HepG2 (cell line): Measurements from ENCODE around the gene CLIC5. TPM values are rescaled to one million over a fixed set of nuclear protein-coding genes. Genes with fewer than 3 reads are reported as not detected.

Experiments
- ATAC-seq: fragments of 200-7000 bp; cut with Tn5 transposase; 3 replicates; pipeline ENCODE4 v1.9.1; 2020; ENCODE audit warnings: mild to moderate bottlenecking, moderate library complexity
- BruUV-seq: library from RNA; stranded (reverse); fragments of 400-500 nt; replicated peaks from 2 replicates; lab custom pipeline; 2021; lab: Mats Ljungman, UMichigan
- CTCF ChIA-PET: fragments of 300-600 bp; formaldehyde crosslinking; extraction: SDS; loops from one replicate; lab custom pipeline; 2021; ENCODE audit warnings: low total read pairs, inconsistent platforms, low intra/inter-chr PET ratio; lab: Yijun Ruan, JAX
- POLR2A ChIA-PET: fragments of 350-600 bp; sonication (Branson Sonifier 250); formaldehyde crosslinking; loops from one replicate; lab custom pipeline; 2020; ENCODE audit warnings: antibody characterized with exemption, inconsistent platforms; lab: Yijun Ruan, JAX
- DNase-seq: peaks from one replicate; pipeline ENCODE4 v3.0.0-alpha.2; 2015; ENCODE audit warnings: low spot score
- FAIRE-seq: peaks from 3 replicates; lab custom pipeline; 2011; peaks lifted over from hg19 to GRCh38; lab: Jason Lieb, UNC
- H2AFZ ChIP-seq: one replicate; pipeline ENCODE4 v1.6.1; 2011; ENCODE audit warnings: low read length, inconsistent platforms
- H3K27ac ChIP-seq: fragments of 300-600 bp; 3 replicates; pipeline ENCODE4 v1.8.0; 2011; ENCODE audit warnings: mixed run types, mild to moderate bottlenecking, mixed read lengths, low read length, inconsistent platforms; ENCODE audit not compliant: insufficient read depth; ENCODE audit errors: extremely low read length
- H3K27me3 ChIP-seq, 2 experiments: fragments of 200-600 bp in 1 of 2; 2 replicates in 1 of 2; 3 replicates in 1 of 2; pipeline versions ENCODE4 v1.6.0 to v1.8.0; 2011; ENCODE audit warnings: low read length in 2 of 2, mild to moderate bottlenecking in 2 of 2, moderate library complexity in 2 of 2, inconsistent platforms in 1 of 2; ENCODE audit not compliant: insufficient read depth in 2 of 2, control insufficient read depth in 1 of 2
- H3K36me3 ChIP-seq, 2 experiments: fragments of 200-600 bp in 1 of 2; replicated peaks in 1 of 2; 2 replicates in 1 of 2; 3 replicates in 1 of 2; pipeline versions ENCODE4 v1.5.1 to v1.8.0; 2011; ENCODE audit warnings: low read length in 2 of 2, inconsistent platforms in 1 of 2; ENCODE audit not compliant: insufficient read depth in 2 of 2, control insufficient read depth in 1 of 2
- H3K4me1 ChIP-seq: 2 replicates; pipeline ENCODE4 v1.5.1; 2012; ENCODE audit warnings: low read length, inconsistent platforms; ENCODE audit not compliant: insufficient read depth
- H3K4me2 ChIP-seq: 2 replicates; pipeline ENCODE4 v1.6.0; 2011; ENCODE audit warnings: low read depth, low read length, inconsistent platforms
- H3K4me3 ChIP-seq, 3 experiments: fragments of 200-600 bp in 1 of 3; sonication (generic), shearing (Covaris generic) in 1 of 3; replicated peaks in 1 of 3; 2 replicates each; pipeline ENCODE4 v1.5.1; 2011 to 2016; ENCODE audit warnings: low read length in 3 of 3, inconsistent platforms in 2 of 3, low read depth in 2 of 3, mild to moderate bottlenecking in 2 of 3, control low read depth in 1 of 3, mixed read lengths in 1 of 3; ENCODE audit not compliant: insufficient read depth in 1 of 3
- H3K79me2 ChIP-seq: one replicate; pipeline ENCODE4 v1.6.1; 2011; ENCODE audit warnings: low read length, inconsistent platforms; ENCODE audit not compliant: insufficient read depth
- H3K9ac ChIP-seq: 2 replicates; pipeline ENCODE4 v1.6.0; 2011; ENCODE audit warnings: mild to moderate bottlenecking, low read depth, low read length, inconsistent platforms; ENCODE audit not compliant: insufficient read depth
- H3K9me3 ChIP-seq: 2 replicates; pipeline ENCODE4 v1.5.1; 2012; ENCODE audit warnings: mild to moderate bottlenecking, low read length
- H4K20me1 ChIP-seq: 2 replicates; pipeline ENCODE4 v1.6.0; 2011; ENCODE audit warnings: inconsistent platforms, mild to moderate bottlenecking, low read length, moderate library complexity; ENCODE audit not compliant: insufficient read depth
- ARID5B ChIP-seq: IDR thresholded peaks from 2 replicates; pipeline ENCODE4 v1.4.0; 2020; ENCODE audit warnings: mild to moderate bottlenecking, missing genetic modification reagents
- CEBPG ChIP-seq: IDR thresholded peaks from 2 replicates; pipeline ENCODE4 v1.6.1; 2016
- ELF1 ChIP-seq: sonication (generic); formaldehyde crosslinking; IDR thresholded peaks from 2 replicates; pipeline ENCODE4 v1.4.0; 2020; ENCODE audit warnings: missing genetic modification reagents
- ELF3 ChIP-seq: IDR thresholded peaks from 2 replicates; pipeline ENCODE4 v1.6.1; 2016; ENCODE audit warnings: missing genetic modification reagents, missing compliant biosample characterization
- HES4 ChIP-seq: sonication (generic); formaldehyde crosslinking; IDR thresholded peaks from 2 replicates; pipeline ENCODE4 v1.9.0; 2021; ENCODE audit warnings: mild to moderate bottlenecking, missing genetic modification reagents, borderline replicate concordance
- PCBP1 ChIP-seq: fragments of 200-400 bp; formaldehyde crosslinking; IDR thresholded peaks from 2 replicates; pipeline ENCODE4 v1.6.1; 2017; ENCODE audit warnings: mild to moderate bottlenecking, low read depth, low read length, borderline replicate concordance
- RARG ChIP-seq: sonication (generic); formaldehyde crosslinking; IDR thresholded peaks from 2 replicates; pipeline ENCODE4 v1.4.0; 2020; ENCODE audit warnings: low read depth, mild to moderate bottlenecking, missing genetic modification reagents
- TBL1XR1 ChIP-seq: fragments of 150-350 bp; IDR thresholded peaks from 2 replicates; pipeline ENCODE4 v1.6.1; 2014; ENCODE audit warnings: borderline replicate concordance, low read length; ENCODE audit not compliant: partially characterized antibody
- TIGD3 ChIP-seq: sonication (generic); formaldehyde crosslinking; IDR thresholded peaks from 2 replicates; pipeline ENCODE4 v1.5.1; 2020; ENCODE audit warnings: mild to moderate bottlenecking, missing genetic modification reagents, borderline replicate concordance
- ZFP90 ChIP-seq: sonication (generic); formaldehyde crosslinking; IDR thresholded peaks from 2 replicates; pipeline ENCODE4 v1.8.0; 2022; ENCODE audit warnings: missing genetic modification reagents, mild to moderate bottlenecking, inconsistent platforms, borderline replicate concordance
- ZNF460 ChIP-seq: sonication (generic); formaldehyde crosslinking; IDR thresholded peaks from 2 replicates; pipeline ENCODE4 v1.5.1; 2020; ENCODE audit warnings: missing genetic modification reagents, mild to moderate bottlenecking, borderline replicate concordance
- ZNF879 ChIP-seq: sonication (generic); formaldehyde crosslinking; IDR thresholded peaks from 2 replicates; pipeline ENCODE4 v1.8.1; 2023; ENCODE audit warnings: missing genetic modification reagents
- WGBS: methylation state at CpG from one replicate; pipeline ENCODE4 v1.1.6; 2017; ENCODE audit warnings: low lambda C conversion rate; 5-methylcytosine and 5-hydroxymethylcytosine counted together
- in situ Hi-C: cut with HindIII; loops from 2 replicates; pipeline ENCODE4 v1.10.0; 2017; ENCODE audit warnings: low pct_unique_long_range_greater_than_20kb; ENCODE audit not compliant: extremely low pct_ligation_motif_present
- intact Hi-C: fragments of 100-400 bp; cut with micrococcal nuclease; formaldehyde crosslinking; loops from one replicate; pipeline ENCODE4 v1.10.0; 2022; ENCODE audit not compliant: unreplicated experiment
- polyA plus RNA-seq, 8 experiments: library from polyadenylated mRNA; depleted of rRNA in 3 of 8; stranded (reverse) in 7 of 8; unstranded in 1 of 8; fragments of >200 nt; fragmentation: Illumina TruSeq in 4 of 8; extraction: Trizol in 4 of 8; gene quantifications; 2 replicates each; pipeline versions ENCODE4 v1.2.1 to v1.2.3, GENCODE V29; 2011 to 2016; ENCODE audit warnings: low read depth in 4 of 8, missing spikeins in 1 of 8, mixed read lengths in 1 of 8; ENCODE audit not compliant: insufficient read depth in 1 of 8
- total RNA-seq, 5 experiments: library from RNA; depleted of rRNA; stranded (reverse); fragments of >200 nt; fragmentation: Illumina TruSeq; extraction: Trizol; gene quantifications; 2 replicates each; pipeline ENCODE4 v1.2.3, GENCODE V29; 2016; ENCODE audit warnings: low read depth in 1 of 5
- TF ChIP-seq, protein P1 (sequence below): sonication (generic); formaldehyde crosslinking; IDR thresholded peaks from 2 replicates; pipeline ENCODE4 v1.4.0; 2020; ENCODE audit warnings: mild to moderate bottlenecking, missing genetic modification reagents
- TF ChIP-seq, protein P2 (sequence below): sonication (generic); formaldehyde crosslinking; IDR thresholded peaks from 2 replicates; pipeline ENCODE4 v1.4.0; 2020; ENCODE audit warnings: mild to moderate bottlenecking, low read depth, missing genetic modification reagents

The CLIC5 gene
- total and polyA plus RNA-seq, 2 of the 13 experiments (the other 11 are each of a cell fraction or from before 2014, with no cell fraction given), result not detected

- TF ChIP-seq, protein P1, sequence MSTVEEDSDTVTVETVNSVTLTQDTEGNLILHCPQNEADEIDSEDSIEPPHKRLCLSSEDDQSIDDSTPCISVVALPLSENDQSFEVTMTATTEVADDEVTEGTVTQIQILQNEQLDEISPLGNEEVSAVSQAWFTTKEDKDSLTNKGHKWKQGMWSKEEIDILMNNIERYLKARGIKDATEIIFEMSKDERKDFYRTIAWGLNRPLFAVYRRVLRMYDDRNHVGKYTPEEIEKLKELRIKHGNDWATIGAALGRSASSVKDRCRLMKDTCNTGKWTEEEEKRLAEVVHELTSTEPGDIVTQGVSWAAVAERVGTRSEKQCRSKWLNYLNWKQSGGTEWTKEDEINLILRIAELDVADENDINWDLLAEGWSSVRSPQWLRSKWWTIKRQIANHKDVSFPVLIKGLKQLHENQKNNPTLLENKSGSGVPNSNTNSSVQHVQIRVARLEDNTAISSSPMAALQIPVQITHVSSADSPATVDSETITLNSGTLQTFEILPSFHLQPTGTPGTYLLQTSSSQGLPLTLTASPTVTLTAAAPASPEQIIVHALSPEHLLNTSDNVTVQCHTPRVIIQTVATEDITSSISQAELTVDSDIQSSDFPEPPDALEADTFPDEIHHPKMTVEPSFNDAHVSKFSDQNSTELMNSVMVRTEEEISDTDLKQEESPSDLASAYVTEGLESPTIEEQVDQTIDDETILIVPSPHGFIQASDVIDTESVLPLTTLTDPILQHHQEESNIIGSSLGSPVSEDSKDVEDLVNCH (CRISPR knock-in tag), result no peak
- no peak for TF ChIP-seq TIGD3 (CRISPR knock-in tag)
- TF ChIP-seq ZNF460, result no peak
Measured at GRCh38 chr6:46048646-46049297, 33.1 kb upstream of the CLIC5 start (continued).

DNA sequence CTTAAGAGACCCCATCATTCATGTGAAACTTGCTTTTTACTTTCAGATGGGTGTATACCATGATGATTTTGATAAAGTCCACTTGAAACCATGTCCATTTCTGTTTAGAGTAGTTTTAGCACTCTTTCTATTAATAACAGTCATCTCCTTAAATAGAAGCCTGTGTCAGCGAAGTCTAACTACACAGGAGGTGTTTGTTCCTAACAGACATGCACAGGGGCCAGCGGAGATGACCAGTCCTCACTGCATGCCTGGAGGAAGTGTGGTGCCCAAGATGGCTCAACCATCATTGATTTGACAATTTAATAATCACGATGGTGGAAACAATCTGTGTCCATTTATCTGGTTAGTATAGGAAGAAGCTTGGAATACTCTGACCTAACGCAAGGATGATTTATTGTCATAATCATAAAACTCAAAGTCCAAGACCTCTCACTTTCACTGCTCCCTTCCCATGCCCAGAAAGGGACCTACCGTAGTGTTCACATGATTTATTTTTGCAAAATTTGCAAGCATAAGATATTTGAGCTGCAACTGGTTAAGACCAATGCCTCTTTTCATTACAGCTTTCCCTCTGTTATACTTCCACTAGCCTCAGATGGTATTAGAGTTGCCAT is 31.0 kb upstream of the CLIC5 start:
- no peaks in the 10 kb centered on the region for H4K20me1 ChIP-seq
- ATAC-seq (no peak), DNase-seq (no peak), FAIRE-seq (no peak)
- ChIA-PET CTCF (no interaction called here), POLR2A (no interaction called here)
- H3K27ac ChIP-seq, result no peak overlapping the region
- H2AFZ ChIP-seq, result no peak overlapping the region
- H3K4me3 ChIP-seq, result no peak overlapping the region
- no peak overlapping the region for H3K4me2 ChIP-seq
- in situ Hi-C loops (no loop called here), intact Hi-C loops (no loop called here)
- H3K9ac ChIP-seq, result no peak overlapping the region
- no peaks in the 10 kb centered on the region for H3K4me1 ChIP-seq
- H3K79me2 ChIP-seq, result no peaks in the 10 kb centered on the region
- H3K36me3 ChIP-seq, result no peaks in the 10 kb centered on the region
- TF ChIP-seq HES4 (CRISPR knock-in tag) (no peak), PCBP1 (no peak), ARID5B (CRISPR knock-in tag) (no peak), ELF3 (CRISPR knock-in tag) (no peak), ZFP90 (CRISPR knock-in tag) (no peak), RARG (CRISPR knock-in tag) (no peak), CEBPG (CRISPR knock-in tag) (no peak), TBL1XR1 (no peak), ZNF879 (CRISPR knock-in tag) (no peak), ELF1 (no peak)
- TF ChIP-seq, protein P2, sequence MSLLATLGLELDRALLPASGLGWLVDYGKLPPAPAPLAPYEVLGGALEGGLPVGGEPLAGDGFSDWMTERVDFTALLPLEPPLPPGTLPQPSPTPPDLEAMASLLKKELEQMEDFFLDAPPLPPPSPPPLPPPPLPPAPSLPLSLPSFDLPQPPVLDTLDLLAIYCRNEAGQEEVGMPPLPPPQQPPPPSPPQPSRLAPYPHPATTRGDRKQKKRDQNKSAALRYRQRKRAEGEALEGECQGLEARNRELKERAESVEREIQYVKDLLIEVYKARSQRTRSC (CRISPR knock-in tag), result no peak
- H3K27me3 ChIP-seq, result no peaks in the 10 kb centered on the region
- WGBS, result 10% methylated on average over 4 of the region's 5 CpGs
- no peaks in the 10 kb centered on the region for H3K9me3 ChIP-seq
- no TSS peak for BruUV-seq
